Activated T-cell treated with anti-CD3 and anti-CD28 coated beads for 1 hour (primary cell): ENCODE data around the gene ASMT.
"Not testable (repeated sequence)": the region's sequence is repeated elsewhere in the genome, so short reads cannot be mapped to it uniquely, and the experiment has no call there.

Experiments used
- DNase-seq: peaks from one replicate; pipeline ENCODE4 v3.0.0-alpha.2; 2020; ENCODE audit warnings: low read depth

Gene ASMT

GRCh38 chrX:1598021-1598875 lies 16.6 kb upstream of the ASMT start:
- no peak for DNase-seq

GRCh38 chrX:1598876-1599790 lies 15.7 kb upstream of the ASMT start:
- no peak for DNase-seq

GRCh38 chrX:1599791-1600405 lies 15.0 kb upstream of the ASMT start:
- DNase-seq: no peak

GRCh38 chrX:1600406-1601050 lies 14.3 kb upstream of the ASMT start:
- no peak for DNase-seq

- no peak for DNase-seq
Observed at GRCh38 chrX:1601051-1601767, 13.7 kb upstream of the ASMT start.

GRCh38 chrX:1601768-1602085 lies 13.1 kb upstream of the ASMT start:
- no peak for DNase-seq

GRCh38 chrX:1602299-1602698 lies 12.6 kb upstream of the ASMT start:
- no peak for DNase-seq

GRCh38 chrX:1606496-1606895 lies 8.4 kb upstream of the ASMT start:
- DNase-seq: no peak

- no peak for DNase-seq
Observed at GRCh38 chrX:1609311-1609710, 5.5 kb upstream of the ASMT start.

GRCh38 chrX:1609762-1610161 lies 5.1 kb upstream of the ASMT start:
- no peak for DNase-seq

- no peak for DNase-seq
Observed at GRCh38 chrX:1610166-1610565, 4.7 kb upstream of the ASMT start.

- DNase-seq: no peak
Observed at GRCh38 chrX:1610736-1611135, 4.1 kb upstream of the ASMT start.

- DNase-seq: no peak
Observed at GRCh38 chrX:1612641-1613286, 2.1 kb upstream of the ASMT start.

- DNase-seq: no peak
Observed at GRCh38 chrX:1618689-1619088, 3.8 kb downstream of the ASMT start.

GRCh38 chrX:1623691-1624090 lies 8.8 kb downstream of the ASMT start:
- DNase-seq: no peak

- not testable (repeated sequence) for DNase-seq
Observed at GRCh38 chrX:1624158-1624860, 9.4 kb downstream of the ASMT start.

- not testable (repeated sequence) for DNase-seq
Observed at GRCh38 chrX:1624861-1625215, 10.0 kb downstream of the ASMT start.

GRCh38 chrX:1629244-1629643 lies 14.4 kb downstream of the ASMT start:
- no peak for DNase-seq

- DNase-seq: no peak
Observed at GRCh38 chrX:1646009-1646408, 31.1 kb downstream of the ASMT start.

GRCh38 chrX:1649621-1650020 lies 34.8 kb downstream of the ASMT start:
- no peak for DNase-seq
